ENCODE results near the gene GABRG3. TPM values are rescaled to one million over a fixed set of nuclear protein-coding genes. Genes with fewer than 3 reads are reported as not detected.

GABRG3 gene
- total RNA-seq, 1 experiment from 2014 or later = 0.15 TPM

DNA sequence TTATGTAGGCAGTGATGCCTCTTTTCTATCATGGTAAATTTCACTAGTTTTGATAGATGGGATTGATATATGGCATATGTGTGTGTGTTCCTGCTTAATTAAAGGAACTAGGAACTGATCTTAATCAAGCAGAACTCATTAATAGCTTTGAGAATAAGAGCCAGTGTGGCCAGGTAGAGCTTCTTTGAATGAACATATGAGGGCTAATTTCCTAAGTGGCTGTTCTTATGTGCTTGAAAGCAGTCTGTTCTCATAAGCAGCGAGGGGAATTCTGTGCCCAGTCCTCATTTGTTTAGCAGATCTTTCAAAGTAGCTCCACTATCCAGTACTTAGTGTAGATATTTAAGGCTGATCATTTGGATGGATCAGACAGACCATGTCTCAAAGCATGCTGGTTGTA, 164.2 kb downstream of the GABRG3 start:
- H2AK5ac ChIP-seq (ENCODE audit: insufficient read length, low read length) = no peak overlapping the region
- no peaks in the 10 kb centered on the region for H3K79me1 ChIP-seq (ENCODE audit: insufficient read depth, low read depth, low read length, poor library complexity, severe bottlenecking)

More for the DNA sequence above, 164.2 kb downstream of the GABRG3 start:
- no peaks in the 10 kb centered on the region for H3K4me1 ChIP-seq (ENCODE audit: insufficient read depth, low read length)
- H4K5ac ChIP-seq (ENCODE audit: insufficient read length, low read depth, low read length) = no peak overlapping the region
- H2AFZ ChIP-seq (ENCODE audit: low read length) = no peak overlapping the region
- H2BK12ac ChIP-seq (ENCODE audit: insufficient read length, low read depth, low read length) = no peak overlapping the region
- H3K23me2 ChIP-seq (ENCODE audit: insufficient read length, low read depth, low read length, poor library complexity, severe bottlenecking) = peaks cover 2% of the 10 kb centered on the region
- H2BK20ac ChIP-seq (ENCODE audit: low read depth, low read length, poor library complexity, severe bottlenecking) = no peak overlapping the region
- H3K23ac ChIP-seq (ENCODE audit: insufficient read length, low read depth, low read length) = no peak overlapping the region
- H3K56ac ChIP-seq (ENCODE audit: insufficient read length, low read depth, low read length) = no peak overlapping the region
- Mint-ChIP-seq H3K27ac (no peak overlapping the region), H3K4me1 (peaks cover 5 to 7% of the 10 kb centered on the region in 2 experiments; a peak in 2 of 4 replicates), H3K4me3 (no peak overlapping the region), H3K27me3 (ENCODE audit: low read depth) (peaks cover 3% of the 10 kb centered on the region), H3K36me3 (ENCODE audit: insufficient read depth in 1 of 3, low read depth in 3 of 3) (no peaks in the 10 kb centered on the region), H3K9me3 (peaks cover 3% of the 10 kb centered on the region in 2 experiments; a peak in 2 of 5 replicates)
- TF ChIP-seq, protein P1, sequence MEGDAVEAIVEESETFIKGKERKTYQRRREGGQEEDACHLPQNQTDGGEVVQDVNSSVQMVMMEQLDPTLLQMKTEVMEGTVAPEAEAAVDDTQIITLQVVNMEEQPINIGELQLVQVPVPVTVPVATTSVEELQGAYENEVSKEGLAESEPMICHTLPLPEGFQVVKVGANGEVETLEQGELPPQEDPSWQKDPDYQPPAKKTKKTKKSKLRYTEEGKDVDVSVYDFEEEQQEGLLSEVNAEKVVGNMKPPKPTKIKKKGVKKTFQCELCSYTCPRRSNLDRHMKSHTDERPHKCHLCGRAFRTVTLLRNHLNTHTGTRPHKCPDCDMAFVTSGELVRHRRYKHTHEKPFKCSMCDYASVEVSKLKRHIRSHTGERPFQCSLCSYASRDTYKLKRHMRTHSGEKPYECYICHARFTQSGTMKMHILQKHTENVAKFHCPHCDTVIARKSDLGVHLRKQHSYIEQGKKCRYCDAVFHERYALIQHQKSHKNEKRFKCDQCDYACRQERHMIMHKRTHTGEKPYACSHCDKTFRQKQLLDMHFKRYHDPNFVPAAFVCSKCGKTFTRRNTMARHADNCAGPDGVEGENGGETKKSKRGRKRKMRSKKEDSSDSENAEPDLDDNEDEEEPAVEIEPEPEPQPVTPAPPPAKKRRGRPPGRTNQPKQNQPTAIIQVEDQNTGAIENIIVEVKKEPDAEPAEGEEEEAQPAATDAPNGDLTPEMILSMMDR (conservative IDR thresholded peaks at IDR 0.05) = no peak
- no peaks in the 10 kb centered on the region for H3K27me3 ChIP-seq (ENCODE audit: insufficient read depth, low read length)
- DNase-seq = no peak
- no peak overlapping the region for H2BK5ac ChIP-seq (ENCODE audit: insufficient read length, low read length)
- H2BK15ac ChIP-seq (ENCODE audit: low read depth, low read length) = no peak overlapping the region
- H3K14ac ChIP-seq (ENCODE audit: insufficient read depth, low read length) = no peak overlapping the region
- H3T11ph ChIP-seq (ENCODE audit: low read length) = no peak overlapping the region
- no peak overlapping the region for H3K4ac ChIP-seq (ENCODE audit: low read depth, low read length)
- no peak overlapping the region for H3K27ac ChIP-seq (ENCODE audit: insufficient read length, low read depth, low read length)
- no peak overlapping the region for H3K4me2 ChIP-seq (ENCODE audit: insufficient read depth, insufficient read length, low read length)
- H4K8ac ChIP-seq (replicated peaks; ENCODE audit: insufficient read length, low read depth, low read length) = no peak overlapping the region
- no peak overlapping the region for H3K18ac ChIP-seq (ENCODE audit: insufficient read length, low read depth, low read length)
- no peak overlapping the region for H3K9ac ChIP-seq (ENCODE audit: extremely low read depth, insufficient read length, low read length)
- H4K91ac ChIP-seq (ENCODE audit: insufficient read length, low read depth, low read length) = no peak overlapping the region
- no peaks in the 10 kb centered on the region for H3K9me3 ChIP-seq (ENCODE audit: control insufficient read depth, low read depth, low read length)
- H3K79me2 ChIP-seq (ENCODE audit: insufficient read depth, low read length) = no peaks in the 10 kb centered on the region
- no peak overlapping the region for H2BK120ac ChIP-seq (ENCODE audit: low read depth, low read length, poor library complexity, severe bottlenecking)
- no CpG with 5 or more reads among the region's 1 CpG for WGBS (ENCODE audit: extremely low coverage, insufficient read length, low lambda C conversion rate)
- no peaks in the 10 kb centered on the region for H4K20me1 ChIP-seq (ENCODE audit: control insufficient read depth, insufficient read depth, insufficient read length)
